Motor neuron (in vitro differentiated cells): ENCODE results near the gene TIGD6. TPM values are rescaled to one million over a fixed set of nuclear protein-coding genes. Genes with fewer than 3 reads are reported as not detected.

Experiments
- ATAC-seq, 8 experiments: fragments of 200-7000 bp; cut with Tn5 transposase; replicated peaks in 6 of 8; 2 replicates each; pipeline ENCODE4 v1.8.0; 2021; ENCODE audit warnings: mild to moderate bottlenecking in 8 of 8, moderate library complexity in 8 of 8
- H3K27ac ChIP-seq, 2 donors: fragments of 250-450 bp; sonication (Bioruptor Pico); 2 replicates each; pipeline ENCODE4 v1.9.0; 2021; ENCODE audit warnings: antibody characterized with exemption in 2 of 2, mild to moderate bottlenecking in 2 of 2, moderate library complexity in 1 of 2
- H3K4me1 ChIP-seq, 2 donors: fragments of 250-450 bp; sonication (Bioruptor Pico); replicated peaks in 1 of 2; 2 replicates each; pipeline ENCODE4 v1.6.1; 2021; ENCODE audit warnings: antibody characterized with exemption in 2 of 2, mild to moderate bottlenecking in 2 of 2, moderate library complexity in 1 of 2
- H3K4me3 ChIP-seq, 5 donors: fragments of 250-450 bp; sonication (Bioruptor Pico); 2 replicates each; pipeline ENCODE4 v1.9.0; 2021; ENCODE audit warnings: antibody characterized with exemption in 5 of 5, mild to moderate bottlenecking in 5 of 5, moderate library complexity in 4 of 5
- WGBS, 10 experiments: fragments of 450-650 bp; shearing (Covaris generic); methylation state at CpG; one replicate each; pipeline ENCODE4 v1.0.0; 2022; 5-methylcytosine and 5-hydroxymethylcytosine counted together
- in situ Hi-C, 9 experiments: fragments of 400-800 bp; cut with MboI; loops; one replicate each; pipeline ENCODE4 v1.15.0; 2021; ENCODE audit warnings: low sequenced_read_pairs in 9 of 9, low pct_unique_long_range_greater_than_20kb in 2 of 9; ENCODE audit not compliant: unreplicated experiment in 9 of 9
- total RNA-seq, 8 experiments: library from RNA; unstranded; fragments of 300-600 nt; gene quantifications; 2 replicates each; pipeline versions ENCODE4 v1.2.3 to v1.2.4, GENCODE V29; 2022

TIGD6 gene
- total RNA-seq, 8 experiments from 2014 or later = 3.9 to 7.3 (median 5.9) TPM

DNA sequence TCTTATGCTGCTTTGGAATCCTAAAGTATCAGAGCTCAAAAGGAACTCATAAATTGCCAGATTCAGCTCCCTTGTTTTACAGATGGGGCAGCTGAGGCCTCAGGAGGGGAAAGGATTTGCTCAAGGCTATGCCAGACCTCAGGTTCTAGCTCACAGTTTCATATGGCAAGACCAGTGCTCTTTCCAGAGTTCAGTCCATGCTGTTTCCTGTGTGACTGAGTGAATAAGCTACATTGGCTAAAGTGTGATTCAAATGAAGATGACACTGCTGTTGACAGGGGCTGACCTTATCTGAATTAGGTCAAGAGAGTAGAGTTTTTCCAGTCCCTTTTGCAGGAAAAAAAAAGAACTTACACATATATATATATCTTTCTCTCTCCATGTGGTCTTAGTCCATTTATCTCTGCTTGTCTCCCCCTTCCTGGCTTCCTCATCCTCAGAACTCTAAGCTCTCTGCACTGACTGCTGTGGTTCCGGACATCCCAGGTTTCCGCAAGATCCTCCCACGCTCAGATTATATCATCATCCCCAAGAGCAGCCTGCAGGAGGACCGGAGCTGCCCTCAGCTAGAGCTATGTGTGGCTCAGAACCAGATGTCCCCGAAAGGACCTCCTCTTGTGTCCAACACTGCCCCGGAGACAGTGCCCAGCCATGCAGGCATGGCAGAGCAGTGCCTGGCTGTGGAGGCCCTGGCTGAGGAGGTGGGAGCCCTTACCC lies 9.4 kb upstream of the TIGD6 start:
- Histone ChIP-seq H3K27ac (no peak overlapping the region), H3K4me3 (no peak overlapping the region), H3K4me1 (no peaks in the 10 kb centered on the region)
- 55 to 100% (median 93%) methylated on average over 2 to 6 of the region's 6 CpGs; no CpG with 5 or more reads in 4 of the 10 experiments for WGBS, 10 experiments
- no peak for ATAC-seq
- in situ Hi-C loops = no loop called here

DNA sequence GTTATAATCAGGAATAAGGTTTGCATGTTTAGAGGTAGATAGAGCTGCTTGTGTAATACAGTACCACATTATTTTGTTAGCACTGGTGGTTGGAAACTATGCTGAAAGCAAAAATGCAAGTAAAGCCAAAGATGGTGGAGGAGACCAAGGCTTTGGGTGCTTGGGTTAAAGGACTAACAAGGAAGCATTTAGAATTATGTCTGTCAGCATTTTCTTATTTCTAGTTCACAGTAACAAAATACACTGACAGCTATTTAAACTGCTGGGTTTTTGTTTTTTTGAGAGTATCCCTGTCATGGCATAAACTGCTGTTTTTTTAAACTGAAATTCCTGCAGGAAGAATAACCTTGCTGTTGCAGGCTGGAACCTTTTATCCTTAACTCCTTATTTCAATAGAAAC lies 6.6 kb upstream of the TIGD6 start:
- ATAC-seq = no peak
- in situ Hi-C loops = no loop called here
- no peak overlapping the region for H3K4me3 ChIP-seq
- H3K4me1 ChIP-seq = peaks cover 5 to 6% of the 10 kb centered on the region in 2 donors
- H3K27ac ChIP-seq = no peak overlapping the region

DNA sequence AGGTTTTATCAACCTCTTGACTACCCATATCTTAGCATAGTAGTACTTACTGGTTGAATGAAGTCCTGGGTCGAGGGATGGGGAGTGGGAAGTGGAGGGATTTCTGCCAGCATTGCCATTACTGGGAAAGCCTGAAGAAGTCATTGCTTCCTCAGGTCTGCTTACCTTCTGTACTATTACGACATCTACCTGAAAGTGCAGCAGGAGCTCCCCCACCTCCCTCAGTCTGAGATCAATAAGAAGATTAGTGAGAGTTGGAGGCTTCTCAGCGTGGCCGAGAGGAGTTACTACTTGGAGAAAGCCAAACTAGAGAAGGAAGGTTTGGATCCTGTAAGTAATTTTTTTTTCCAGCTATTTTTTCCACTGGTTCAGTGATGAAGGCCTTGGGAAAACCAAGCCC lies 5.9 kb upstream of the TIGD6 start:
- 76 to 100% (median 95%) methylated on average over 2 to 4 of the region's 4 CpGs; no CpG with 5 or more reads in 2 of the 10 experiments for WGBS, 10 experiments
- H3K4me1 ChIP-seq = peaks cover 5 to 8% of the 10 kb centered on the region in 2 donors
- in situ Hi-C loops = no loop called here
- ATAC-seq = no peak
- no peak overlapping the region for H3K4me3 ChIP-seq
- no peak overlapping the region for H3K27ac ChIP-seq

DNA sequence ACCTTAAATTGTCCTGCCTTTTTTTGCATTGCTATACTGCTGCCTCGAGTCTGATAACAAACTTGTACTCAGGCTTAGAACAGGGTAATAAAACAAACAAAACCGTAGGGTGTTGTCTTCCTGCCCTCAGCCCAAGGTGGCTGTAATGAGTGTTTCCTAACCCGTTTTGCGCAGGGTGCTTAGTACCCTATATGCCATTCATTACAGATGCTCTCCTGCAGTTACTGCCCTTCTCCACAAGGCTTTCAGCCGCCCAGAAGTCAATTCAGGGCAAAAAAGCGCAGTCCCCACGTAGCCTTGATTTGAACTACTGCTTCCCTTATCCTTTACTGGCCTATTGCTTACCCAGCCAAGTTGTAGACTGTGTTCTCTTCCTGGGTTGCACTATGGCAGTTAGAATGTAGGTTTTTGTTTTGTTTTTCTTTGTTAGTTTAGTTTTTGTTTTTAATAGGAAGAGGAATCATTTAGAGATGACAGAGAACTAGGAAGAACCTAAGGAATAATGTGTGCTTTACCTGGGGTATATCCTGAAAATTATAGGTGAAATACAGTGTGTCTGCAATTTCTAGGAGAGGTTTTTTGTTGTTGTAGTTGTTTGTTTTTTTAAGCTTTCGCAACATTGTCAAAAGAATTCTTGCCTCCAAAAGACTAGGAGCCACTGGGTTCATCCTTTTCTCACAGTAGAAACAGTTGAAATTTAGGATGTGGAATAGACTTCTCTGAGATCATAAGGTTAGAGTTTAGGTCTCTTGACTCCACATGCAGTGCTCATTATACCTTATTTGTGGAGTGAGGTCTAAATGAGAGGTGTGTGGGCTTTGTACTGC lies 1.4 kb upstream of the TIGD6 start:
- in situ Hi-C loops = no loop called here
- Histone ChIP-seq H3K4me1 (peaks cover 12 to 18% of the 10 kb centered on the region in 2 donors), H3K27ac (no peak overlapping the region), H3K4me3 (peak overlapping the region; percentile 60 to 96 (median 91))
- peak in 4 of 8 experiments; percentile 4 to 51 (median 22) for ATAC-seq
- 0 to 55% (median 19%) methylated on average over 1 to 7 of the region's 8 CpGs; no CpG with 5 or more reads in 1 of the 10 experiments for WGBS, 10 experiments

DNA sequence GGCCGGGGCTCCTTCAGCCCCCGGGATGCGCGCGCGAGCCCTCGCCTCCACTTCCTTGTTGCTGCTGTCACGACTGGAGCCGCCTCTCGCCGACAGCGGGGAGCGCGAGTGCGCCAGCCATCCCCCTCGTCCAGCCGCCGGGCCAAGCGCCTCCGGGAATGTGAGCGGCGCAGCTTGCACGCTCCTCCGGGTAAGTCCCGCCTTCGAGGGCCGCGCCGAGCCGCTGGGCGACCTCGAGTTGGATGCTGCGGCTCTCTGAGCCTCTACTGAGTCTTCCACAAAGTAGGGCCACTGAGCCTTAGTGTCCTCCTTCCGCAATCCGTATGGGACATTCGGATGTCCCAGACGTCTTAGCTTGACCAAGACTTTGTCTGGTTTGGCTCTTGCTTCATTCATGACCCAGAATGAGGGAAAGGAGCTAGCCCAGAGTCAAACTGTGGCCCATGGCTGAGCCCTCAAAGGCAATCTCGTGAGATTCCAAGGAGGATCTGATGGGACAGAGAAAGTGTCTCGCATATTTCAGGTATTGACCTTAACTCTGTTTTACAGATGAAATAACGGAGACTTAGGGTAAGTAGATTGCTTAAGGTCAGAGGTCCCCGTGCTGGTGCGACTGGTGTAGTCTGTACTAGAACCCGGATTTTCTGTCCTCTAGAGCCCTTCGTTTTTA lies 671 bp upstream of the TIGD6 start:
- WGBS, 10 experiments = 0% methylated on average over 1 to 20 of the region's 44 CpGs

DNA sequence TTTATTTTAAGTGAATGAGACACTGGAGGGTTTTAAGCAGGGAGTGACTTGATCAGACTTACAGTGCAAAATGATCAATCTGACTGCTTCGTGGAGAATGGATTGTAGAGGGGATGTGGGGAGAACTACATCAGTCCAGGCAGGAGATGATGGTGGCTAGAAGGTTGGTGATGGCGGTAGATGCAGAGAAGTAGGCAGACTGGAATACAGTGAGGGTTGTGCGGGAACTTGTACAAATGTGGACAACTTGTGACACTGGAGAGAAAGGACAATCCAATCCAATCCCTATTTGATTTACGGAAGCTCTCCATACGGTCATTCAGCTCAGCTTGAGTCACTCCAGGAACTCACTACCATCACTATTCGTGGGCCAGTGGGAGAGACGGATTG lies 593 bp downstream of the TIGD6 start:
- Histone ChIP-seq H3K4me3 (peak overlapping the region; percentile 60 to 96 (median 91)), H3K4me1 (peaks cover 18 to 27% of the 10 kb centered on the region in 2 donors), H3K27ac (peak overlapping the region; percentile 85 to 88)
- WGBS, 10 experiments = 0 to 40% (median 19%) methylated on average over 1 to 4 of the region's 7 CpGs; no CpG with 5 or more reads in 2 of the 10 experiments
- in situ Hi-C loops = loop anchor here in 6 of 9 experiments (10.0 to 25.0 kb wide), 3 partner anchors 163 to 363 kb away; no protein-coding TSS in a partner anchor
- ATAC-seq = no peak

More for the DNA sequence above, 671 bp upstream of the TIGD6 start:
- in situ Hi-C loops = no loop called here
- Histone ChIP-seq H3K27ac (peak overlapping the region; percentile 85 to 88), H3K4me3 (peak overlapping the region; percentile 60 to 96 (median 91)), H3K4me1 (peaks cover 14 to 18% of the 10 kb centered on the region in 2 donors)
- peak in 5 of 8 experiments; percentile 2 to 48 (median 36) for ATAC-seq

DNA sequence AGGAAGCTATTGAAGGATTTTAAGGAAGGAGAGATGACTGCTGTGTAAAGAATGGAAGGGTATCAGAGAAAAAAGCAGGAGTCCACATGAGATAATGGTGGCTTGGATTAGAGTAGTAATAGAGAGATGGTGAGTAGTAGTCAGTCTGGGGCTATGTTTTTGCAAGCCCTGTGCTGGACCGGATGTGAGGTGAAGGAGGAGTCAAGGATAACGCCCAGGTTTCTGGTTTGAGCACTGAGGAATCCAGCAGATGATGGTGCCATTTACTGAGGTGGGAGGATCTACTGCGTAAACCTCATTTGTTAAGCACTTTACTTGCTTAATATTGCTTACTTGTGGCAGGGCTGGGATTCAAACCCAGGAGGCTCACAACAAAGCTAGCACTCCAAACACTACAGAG lies 1.1 kb downstream of the TIGD6 start:
- in situ Hi-C loops = loop anchor here in 6 of 9 experiments (10.0 to 25.0 kb wide), 3 partner anchors 162 to 362 kb away; no protein-coding TSS in a partner anchor
- peak overlapping the region; percentile 60 to 96 (median 91) for H3K4me3 ChIP-seq
- no peak for ATAC-seq
- peak overlapping the region in 1 of 2 donors; percentile 85 for H3K27ac ChIP-seq
- peaks cover 18 to 28% of the 10 kb centered on the region in 2 donors for H3K4me1 ChIP-seq
- WGBS, 10 experiments = 59 to 100% (median 77%) methylated on average over 1 to 3 of the region's 3 CpGs; no CpG with 5 or more reads in 2 of the 10 experiments

DNA sequence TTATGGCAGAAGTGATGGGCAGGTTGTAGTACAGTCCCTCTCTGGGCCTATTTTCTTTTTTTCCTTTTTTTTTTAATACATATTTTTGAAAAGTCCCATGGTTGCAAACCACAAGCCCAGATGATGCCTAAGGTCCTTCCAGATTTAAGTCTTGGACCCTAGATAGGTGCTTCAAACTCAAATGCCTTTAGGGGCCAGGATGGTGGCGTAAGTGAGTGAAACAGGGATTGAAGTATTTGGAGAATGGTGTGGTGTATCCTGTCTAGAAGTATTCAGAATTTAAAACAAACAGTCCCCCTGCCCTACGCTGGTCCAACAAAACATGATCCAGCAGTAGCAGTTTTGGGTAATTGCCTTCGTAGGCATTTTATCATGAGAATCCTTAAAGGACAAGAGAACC lies 2.2 kb downstream of the TIGD6 start:
- in situ Hi-C loops = loop anchor here in 6 of 9 experiments (10.0 to 25.0 kb wide), 3 partner anchors 161 to 361 kb away; no protein-coding TSS in a partner anchor
- no peak for ATAC-seq
- Histone ChIP-seq H3K27ac (no peak overlapping the region), H3K4me1 (peaks cover 18 to 28% of the 10 kb centered on the region in 2 donors), H3K4me3 (no peak overlapping the region)
- WGBS, 10 experiments = 86 to 100% (median 98%) methylated on average over 1 to 3 of the region's 3 CpGs; no CpG with 5 or more reads in 2 of the 10 experiments

DNA sequence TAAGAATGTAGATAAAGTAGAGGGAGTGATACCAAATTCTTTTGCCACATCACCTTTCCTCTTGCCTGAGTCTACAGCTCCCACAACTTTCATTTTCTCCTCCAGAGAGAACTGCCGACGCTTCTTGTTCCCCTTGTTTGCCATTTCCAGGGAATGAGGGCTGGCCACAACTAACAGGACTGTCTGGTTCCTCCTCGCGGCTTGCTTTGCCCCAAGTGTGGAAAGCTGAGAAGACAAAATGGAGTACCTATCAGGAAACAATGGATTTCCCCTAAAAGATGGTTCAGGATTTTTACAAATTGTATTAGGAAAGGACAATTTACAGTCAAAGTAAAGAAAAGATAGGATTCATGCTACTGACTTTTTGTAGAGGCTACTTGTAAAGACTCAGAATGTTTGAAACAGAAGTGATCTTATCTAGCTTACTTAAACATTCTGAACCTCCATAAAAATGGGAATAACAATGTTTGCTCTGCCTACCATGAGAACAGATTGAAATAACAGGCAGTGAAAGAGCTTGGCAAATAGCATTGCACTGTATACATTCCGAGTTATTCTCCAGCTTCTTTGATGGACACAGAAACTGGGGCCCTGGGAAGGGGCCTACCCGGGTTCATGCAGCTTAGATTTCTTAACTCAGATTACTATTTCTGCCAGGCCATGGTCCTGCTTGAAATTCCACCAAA lies 4.1 kb downstream of the TIGD6 start:
- peaks cover 9 to 23% of the 10 kb centered on the region in 2 donors for H3K4me1 ChIP-seq
- peak overlapping the region in 1 of 2 donors; percentile 88 for H3K27ac ChIP-seq
- no peak for ATAC-seq
- in situ Hi-C loops = loop anchor here in 6 of 9 experiments (10.0 to 25.0 kb wide), 3 partner anchors 159 to 359 kb away; no protein-coding TSS in a partner anchor
- 92 to 100% (median 97%) methylated on average over 2 to 6 of the region's 6 CpGs for WGBS, 10 experiments
- no peak overlapping the region for H3K4me3 ChIP-seq

DNA sequence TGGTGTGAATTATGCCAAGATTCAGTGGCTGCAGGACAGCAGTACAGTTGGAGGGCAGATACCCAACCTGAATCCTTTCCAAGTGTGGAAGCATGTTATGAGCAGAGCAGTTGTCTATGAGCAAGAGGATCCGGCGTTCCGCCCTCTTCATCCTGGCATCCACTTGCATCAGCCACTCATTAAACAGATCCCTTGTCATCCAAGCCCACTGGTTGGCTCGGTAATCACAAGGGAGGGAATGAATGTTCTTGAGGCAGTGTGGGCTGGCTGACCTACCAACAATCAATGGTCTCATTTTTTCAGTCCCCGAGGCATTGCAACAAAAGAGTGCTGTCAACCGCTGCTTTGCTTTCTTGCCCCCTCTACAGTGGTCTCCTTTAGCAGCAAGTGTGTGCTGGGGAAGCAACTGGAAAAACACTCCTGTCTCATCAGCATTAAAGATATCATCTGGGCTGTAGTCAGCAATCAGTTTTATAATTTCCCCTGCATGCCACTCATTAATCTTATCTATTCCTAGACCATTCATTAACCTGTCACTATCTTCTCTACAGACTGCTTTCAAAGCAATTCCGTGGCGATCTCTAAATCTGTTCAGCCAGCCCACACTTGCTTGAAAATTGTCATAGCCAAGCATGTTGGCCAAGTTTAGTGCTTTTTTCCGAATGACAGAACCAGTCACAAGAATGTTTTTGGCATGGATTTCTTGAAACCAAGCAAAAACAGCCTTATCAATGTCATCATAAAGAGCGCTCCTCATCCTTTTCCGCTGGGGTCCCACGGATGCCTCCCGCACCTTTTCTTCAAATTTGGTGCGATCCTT lies 4.9 kb downstream of the TIGD6 start:
- in situ Hi-C loops = loop anchor here in 6 of 9 experiments (10.0 to 25.0 kb wide), 3 partner anchors 158 to 358 kb away; no protein-coding TSS in a partner anchor
- peak overlapping the region in 1 of 2 donors; percentile 88 for H3K27ac ChIP-seq

DNA sequence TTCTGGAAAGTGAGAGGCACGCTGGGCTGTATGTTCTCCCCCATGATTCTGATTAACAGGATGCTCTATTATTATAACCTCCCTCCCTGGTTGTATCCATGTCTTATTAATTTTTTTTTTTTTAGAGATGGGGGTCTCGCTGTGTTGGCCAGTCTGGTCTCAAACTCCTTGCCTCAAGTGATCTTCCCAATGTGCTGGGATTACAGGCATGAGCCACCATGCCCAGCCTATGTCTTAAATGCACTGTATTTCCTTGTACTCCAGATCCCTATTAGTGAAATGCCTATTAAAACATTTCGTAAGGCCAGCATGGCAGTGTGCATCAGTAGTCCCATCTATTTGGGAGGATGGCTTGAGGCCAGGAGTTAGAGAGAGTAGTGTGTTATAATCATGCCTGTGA lies 7.0 kb downstream of the TIGD6 start:
- Histone ChIP-seq H3K4me3 (no peak overlapping the region), H3K4me1 (peaks cover 0 to 15% of the 10 kb centered on the region in 2 donors), H3K27ac (no peak overlapping the region)
- ATAC-seq = no peak
- WGBS, 10 experiments = 58 to 100% (median 87%) methylated on average over 1 to 3 of the region's 3 CpGs; no CpG with 5 or more reads in 1 of the 10 experiments
- in situ Hi-C loops = loop anchor here in 6 of 9 experiments (10.0 to 25.0 kb wide), 3 partner anchors 156 to 356 kb away; no protein-coding TSS in a partner anchor

More for the DNA sequence above, 4.9 kb downstream of the TIGD6 start:
- Histone ChIP-seq H3K4me3 (no peak overlapping the region), H3K4me1 (peaks cover 9 to 23% of the 10 kb centered on the region in 2 donors)
- ATAC-seq = peak in 5 of 8 experiments; percentile 9 to 31 (median 29)
- 86 to 100% (median 93%) methylated on average over 3 to 12 of the region's 14 CpGs for WGBS, 10 experiments
